Measurements from ENCODE around the gene ADAMTS13.

Gene ADAMTS13

GRCh38 chr9:133420392-133420827 lies 1.8 kb upstream of the ADAMTS13 start:
- H3K4me3 ChIP-seq (ENCODE audit: low read depth in 1 of 5, low read length in 5 of 5) = no peak overlapping the region
- H3K9ac ChIP-seq (ENCODE audit: low read length in 5 of 5) = no peak overlapping the region
- peaks cover 6 to 30% (median 24%) of the 10 kb centered on the region in 5 donors for H3K4me1 ChIP-seq (ENCODE audit: control insufficient read depth in 5 of 5, insufficient read depth in 5 of 5, low read length in 5 of 5)

GRCh38 chr9:133423216-133423615 lies 1.0 kb downstream of the ADAMTS13 start:
- H3K9ac ChIP-seq (ENCODE audit: low read length in 5 of 5) = no peak overlapping the region

More at GRCh38 chr9:133420392-133420827, 1.8 kb upstream of the ADAMTS13 start:
- Histone ChIP-seq H3K27me3 (ENCODE audit: control insufficient read depth in 5 of 5, insufficient read depth in 4 of 5, low read length in 5 of 5) (peaks cover 0 to 8% (median under 1%) of the 10 kb centered on the region in 5 donors), H3K9me3 (ENCODE audit: control insufficient read depth in 5 of 5, low read length in 5 of 5) (no peaks in the 10 kb centered on the region), H3K27ac (ENCODE audit: low read depth, low read length) (no peak overlapping the region), H3K36me3 (ENCODE audit: control insufficient read depth in 5 of 5, insufficient read depth in 5 of 5, low read length in 5 of 5) (peaks cover 0 to 5% (median 2%) of the 10 kb centered on the region in 5 donors)

DNA sequence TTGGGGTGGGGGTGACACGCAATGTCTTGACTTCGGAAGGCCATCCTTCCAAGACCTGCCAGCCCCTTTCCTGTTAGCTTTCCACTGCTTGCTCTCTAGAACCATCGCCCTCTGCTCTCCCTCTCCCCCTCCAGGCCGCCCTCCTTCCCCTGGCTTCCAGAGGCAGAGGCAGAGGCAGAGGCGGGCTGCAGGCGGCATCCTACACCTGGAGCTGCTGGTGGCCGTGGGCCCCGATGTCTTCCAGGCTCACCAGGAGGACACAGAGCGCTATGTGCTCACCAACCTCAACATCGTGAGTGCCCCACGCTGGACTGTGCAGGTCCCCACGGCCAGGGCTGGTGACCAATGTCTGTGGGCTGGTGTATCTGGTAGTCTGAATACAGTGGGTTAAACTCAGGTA lies 2.0 kb downstream of the ADAMTS13 start:
- Histone ChIP-seq H3K27me3 (ENCODE audit: control insufficient read depth in 5 of 5, insufficient read depth in 4 of 5, low read length in 5 of 5) (peaks cover 4 to 24% (median 17%) of the 10 kb centered on the region in 5 donors), H3K36me3 (ENCODE audit: control insufficient read depth in 5 of 5, insufficient read depth in 5 of 5, low read length in 5 of 5) (peaks cover 0 to 8% (median 0%) of the 10 kb centered on the region in 5 donors), H3K9me3 (ENCODE audit: control insufficient read depth in 5 of 5, low read length in 5 of 5) (no peaks in the 10 kb centered on the region), H3K9ac (ENCODE audit: low read length in 5 of 5) (no peak overlapping the region), H3K27ac (ENCODE audit: low read depth, low read length) (no peak overlapping the region), H3K4me3 (ENCODE audit: low read depth in 1 of 5, low read length in 5 of 5) (no peak overlapping the region), H3K4me1 (ENCODE audit: control insufficient read depth in 5 of 5, insufficient read depth in 5 of 5, low read length in 5 of 5) (peaks cover 0 to 7% (median 0%) of the 10 kb centered on the region in 5 donors)

More at GRCh38 chr9:133423216-133423615, 1.0 kb downstream of the ADAMTS13 start:
- no peak overlapping the region for H3K4me3 ChIP-seq (ENCODE audit: low read depth in 1 of 5, low read length in 5 of 5)
- H3K36me3 ChIP-seq (ENCODE audit: control insufficient read depth in 5 of 5, insufficient read depth in 5 of 5, low read length in 5 of 5) = peaks cover 0 to 8% (median 0%) of the 10 kb centered on the region in 5 donors
- peaks cover 0 to 10% (median 5%) of the 10 kb centered on the region in 5 donors for H3K4me1 ChIP-seq (ENCODE audit: control insufficient read depth in 5 of 5, insufficient read depth in 5 of 5, low read length in 5 of 5)
- H3K27me3 ChIP-seq (ENCODE audit: control insufficient read depth in 5 of 5, insufficient read depth in 4 of 5, low read length in 5 of 5) = peaks cover 4 to 23% (median 16%) of the 10 kb centered on the region in 5 donors
- H3K27ac ChIP-seq (ENCODE audit: low read depth, low read length) = no peak overlapping the region
- no peaks in the 10 kb centered on the region for H3K9me3 ChIP-seq (ENCODE audit: control insufficient read depth in 5 of 5, low read length in 5 of 5)

DNA sequence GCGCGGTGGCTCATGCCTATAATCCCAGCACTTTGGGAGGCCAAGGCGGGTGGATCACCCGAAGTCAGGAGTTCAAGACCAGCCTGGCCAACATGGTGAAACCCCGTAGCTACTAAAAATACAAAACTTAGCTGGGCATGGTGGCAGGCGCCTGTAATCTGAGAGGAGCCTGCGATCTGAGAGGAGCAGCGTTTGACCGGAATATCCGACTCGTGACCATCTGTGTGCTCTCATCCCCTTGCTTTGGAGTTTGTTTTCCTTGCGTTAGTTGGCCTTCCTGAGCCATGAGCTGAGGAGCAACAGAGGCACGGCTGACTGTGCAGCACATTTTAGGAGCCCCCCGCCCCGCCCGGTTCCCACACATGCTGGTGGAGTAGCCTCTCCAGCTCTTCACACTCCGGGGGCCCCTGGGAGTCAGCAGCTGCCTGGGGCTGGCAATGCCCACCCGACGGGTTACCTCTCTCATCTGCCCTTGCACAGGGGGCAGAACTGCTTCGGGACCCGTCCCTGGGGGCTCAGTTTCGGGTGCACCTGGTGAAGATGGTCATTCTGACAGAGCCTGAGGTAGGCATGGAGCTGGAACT lies 3.0 kb downstream of the ADAMTS13 start:
- Histone ChIP-seq H3K9ac (ENCODE audit: low read length in 5 of 5) (no peak overlapping the region), H3K4me3 (ENCODE audit: low read depth in 1 of 5, low read length in 5 of 5) (no peak overlapping the region), H3K27me3 (ENCODE audit: control insufficient read depth in 5 of 5, insufficient read depth in 4 of 5, low read length in 5 of 5) (peaks cover 4 to 29% (median 21%) of the 10 kb centered on the region in 5 donors), H3K4me1 (ENCODE audit: control insufficient read depth in 5 of 5, insufficient read depth in 5 of 5, low read length in 5 of 5) (peaks cover 0 to 7% (median 0%) of the 10 kb centered on the region in 5 donors), H3K36me3 (ENCODE audit: control insufficient read depth in 5 of 5, insufficient read depth in 5 of 5, low read length in 5 of 5) (peaks cover 0 to 8% (median 0%) of the 10 kb centered on the region in 5 donors), H3K9me3 (ENCODE audit: control insufficient read depth in 5 of 5, low read length in 5 of 5) (no peaks in the 10 kb centered on the region), H3K27ac (ENCODE audit: low read depth, low read length) (no peak overlapping the region)

DNA sequence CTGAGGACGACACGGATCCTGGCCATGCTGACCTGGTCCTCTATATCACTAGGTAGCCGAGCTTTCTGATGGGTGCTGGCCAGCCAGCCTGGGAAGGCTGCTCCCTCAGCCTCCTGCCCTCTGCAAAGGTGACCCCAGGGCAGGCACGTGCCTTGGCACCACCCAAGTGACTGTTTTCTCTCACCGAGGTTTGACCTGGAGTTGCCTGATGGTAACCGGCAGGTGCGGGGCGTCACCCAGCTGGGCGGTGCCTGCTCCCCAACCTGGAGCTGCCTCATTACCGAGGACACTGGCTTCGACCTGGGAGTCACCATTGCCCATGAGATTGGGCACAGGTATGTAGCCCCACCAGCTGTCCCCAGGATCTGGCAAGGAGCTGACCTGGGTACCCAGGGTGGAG lies 3.8 kb downstream of the ADAMTS13 start:
- Histone ChIP-seq H3K27me3 (ENCODE audit: control insufficient read depth in 5 of 5, insufficient read depth in 4 of 5, low read length in 5 of 5) (peaks cover 4 to 29% (median 21%) of the 10 kb centered on the region in 5 donors), H3K9me3 (ENCODE audit: control insufficient read depth in 5 of 5, low read length in 5 of 5) (no peaks in the 10 kb centered on the region), H3K4me1 (ENCODE audit: control insufficient read depth in 5 of 5, insufficient read depth in 5 of 5, low read length in 5 of 5) (peaks cover 0 to 7% (median 0%) of the 10 kb centered on the region in 5 donors), H3K36me3 (ENCODE audit: control insufficient read depth in 5 of 5, insufficient read depth in 5 of 5, low read length in 5 of 5) (peaks cover 0 to 8% (median 0%) of the 10 kb centered on the region in 5 donors), H3K27ac (ENCODE audit: low read depth, low read length) (no peak overlapping the region), H3K9ac (ENCODE audit: low read length in 5 of 5) (no peak overlapping the region), H3K4me3 (ENCODE audit: low read depth in 1 of 5, low read length in 5 of 5) (no peak overlapping the region)

DNA sequence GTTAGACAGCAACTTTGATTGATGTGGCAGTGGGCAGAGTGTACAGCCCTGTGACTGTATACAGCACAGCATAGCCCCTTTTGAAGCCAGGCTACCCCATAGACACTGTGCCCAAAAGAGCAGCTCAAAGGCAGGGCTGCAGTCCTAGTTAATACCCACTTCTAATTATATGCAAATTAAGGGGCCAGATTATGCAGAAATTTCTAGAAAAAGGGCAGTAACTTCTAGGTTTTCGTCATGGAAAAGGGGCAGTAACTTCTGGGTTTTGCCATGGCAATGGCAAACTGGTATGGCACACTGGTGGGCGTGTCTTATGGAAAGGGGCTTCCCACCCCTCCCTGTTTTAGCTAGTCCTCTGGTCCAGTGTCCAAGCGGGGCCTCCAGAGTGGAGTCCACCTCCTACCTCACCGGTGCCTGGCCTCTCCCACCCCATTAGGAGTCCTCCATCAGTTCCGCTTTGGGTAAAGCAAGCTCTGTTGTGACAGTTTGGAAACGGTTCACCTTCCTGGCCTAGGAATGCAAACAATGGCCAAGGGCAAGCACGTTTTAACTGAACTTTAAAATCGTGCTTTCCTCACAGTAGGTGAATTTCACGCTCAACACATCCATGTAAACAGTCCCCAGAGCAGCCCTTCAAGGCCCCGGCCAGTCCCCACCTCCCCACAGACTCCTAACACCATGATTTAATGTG lies 5.6 kb downstream of the ADAMTS13 start:
- peaks cover 0 to 8% (median 0%) of the 10 kb centered on the region in 5 donors for H3K36me3 ChIP-seq (ENCODE audit: control insufficient read depth in 5 of 5, insufficient read depth in 5 of 5, low read length in 5 of 5)
- peaks cover 0 to 7% (median 0%) of the 10 kb centered on the region in 5 donors for H3K4me1 ChIP-seq (ENCODE audit: control insufficient read depth in 5 of 5, insufficient read depth in 5 of 5, low read length in 5 of 5)
- no peak overlapping the region for H3K4me3 ChIP-seq (ENCODE audit: low read depth in 1 of 5, low read length in 5 of 5)
- no peaks in the 10 kb centered on the region for H3K9me3 ChIP-seq (ENCODE audit: control insufficient read depth in 5 of 5, low read length in 5 of 5)
- H3K9ac ChIP-seq (ENCODE audit: low read length in 5 of 5) = no peak overlapping the region
- H3K27ac ChIP-seq (ENCODE audit: low read depth, low read length) = no peak overlapping the region
- H3K27me3 ChIP-seq (ENCODE audit: control insufficient read depth in 5 of 5, insufficient read depth in 4 of 5, low read length in 5 of 5) = peaks cover 4 to 29% (median 21%) of the 10 kb centered on the region in 5 donors

DNA sequence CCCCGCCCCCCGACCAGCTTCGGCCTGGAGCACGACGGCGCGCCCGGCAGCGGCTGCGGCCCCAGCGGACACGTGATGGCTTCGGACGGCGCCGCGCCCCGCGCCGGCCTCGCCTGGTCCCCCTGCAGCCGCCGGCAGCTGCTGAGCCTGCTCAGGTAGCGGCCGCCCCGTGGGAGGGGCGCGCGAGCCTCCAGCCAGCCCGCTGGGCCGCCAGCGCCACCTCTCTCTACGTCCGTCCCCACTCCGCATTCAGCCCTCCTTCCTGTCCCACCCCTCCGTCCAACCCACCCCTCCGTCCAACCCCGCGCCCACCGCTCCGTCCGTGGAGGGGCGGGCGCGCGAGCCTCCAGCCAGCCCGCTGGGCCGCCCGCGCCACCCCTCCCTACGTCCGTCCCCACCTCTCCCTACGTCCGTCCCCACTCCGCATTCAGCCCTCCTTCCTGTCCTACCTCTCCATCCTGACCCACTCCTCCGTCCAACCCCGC lies 6.5 kb downstream of the ADAMTS13 start:
- no peak overlapping the region for H3K27ac ChIP-seq (ENCODE audit: low read depth, low read length)
- H3K36me3 ChIP-seq (ENCODE audit: control insufficient read depth in 5 of 5, insufficient read depth in 5 of 5, low read length in 5 of 5) = peaks cover 0 to 8% (median 0%) of the 10 kb centered on the region in 5 donors
- H3K9ac ChIP-seq (ENCODE audit: low read length in 5 of 5) = no peak overlapping the region
- no peak overlapping the region for H3K4me3 ChIP-seq (ENCODE audit: low read depth in 1 of 5, low read length in 5 of 5)
- no peaks in the 10 kb centered on the region for H3K9me3 ChIP-seq (ENCODE audit: control insufficient read depth in 5 of 5, low read length in 5 of 5)
- peaks cover 0 to 7% (median 0%) of the 10 kb centered on the region in 5 donors for H3K4me1 ChIP-seq (ENCODE audit: control insufficient read depth in 5 of 5, insufficient read depth in 5 of 5, low read length in 5 of 5)
- H3K27me3 ChIP-seq (ENCODE audit: control insufficient read depth in 5 of 5, insufficient read depth in 4 of 5, low read length in 5 of 5) = peaks cover 4 to 29% (median 21%) of the 10 kb centered on the region in 5 donors

DNA sequence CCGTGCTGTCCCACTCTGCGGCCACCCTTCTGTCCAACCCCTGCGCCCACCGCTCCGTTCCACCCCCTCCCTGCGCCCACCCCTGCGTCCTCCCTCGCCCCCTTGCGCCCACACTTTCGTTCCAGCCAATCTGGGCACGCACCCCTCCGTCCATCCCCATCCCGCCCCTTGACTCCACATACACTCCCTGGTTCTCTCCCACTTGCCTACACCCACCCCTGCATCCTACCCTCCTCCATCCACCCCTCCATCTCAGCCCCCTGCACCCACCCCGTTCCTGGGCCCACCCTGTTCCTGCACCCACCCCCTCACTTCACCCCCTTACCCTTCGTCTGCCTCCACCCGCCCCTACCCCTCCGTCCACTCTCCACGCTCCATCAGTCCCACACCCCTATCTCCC lies 7.0 kb downstream of the ADAMTS13 start:
- H3K9ac ChIP-seq (ENCODE audit: low read length in 5 of 5) = no peak overlapping the region
- H3K4me1 ChIP-seq (ENCODE audit: control insufficient read depth in 5 of 5, insufficient read depth in 5 of 5, low read length in 5 of 5) = peaks cover 0 to 7% (median 0%) of the 10 kb centered on the region in 5 donors
- H3K27ac ChIP-seq (ENCODE audit: low read depth, low read length) = no peak overlapping the region
- no peak overlapping the region for H3K4me3 ChIP-seq (ENCODE audit: low read depth in 1 of 5, low read length in 5 of 5)
- peaks cover 4 to 27% (median 21%) of the 10 kb centered on the region in 5 donors for H3K27me3 ChIP-seq (ENCODE audit: control insufficient read depth in 5 of 5, insufficient read depth in 4 of 5, low read length in 5 of 5)
- no peaks in the 10 kb centered on the region for H3K9me3 ChIP-seq (ENCODE audit: control insufficient read depth in 5 of 5, low read length in 5 of 5)
- H3K36me3 ChIP-seq (ENCODE audit: control insufficient read depth in 5 of 5, insufficient read depth in 5 of 5, low read length in 5 of 5) = peaks cover 0 to 8% (median 0%) of the 10 kb centered on the region in 5 donors

GRCh38 chr9:133429641-133430161 lies 7.5 kb downstream of the ADAMTS13 start:
- Histone ChIP-seq H3K9me3 (ENCODE audit: control insufficient read depth in 5 of 5, low read length in 5 of 5) (no peaks in the 10 kb centered on the region), H3K9ac (ENCODE audit: low read length in 5 of 5) (no peak overlapping the region), H3K27me3 (ENCODE audit: control insufficient read depth in 5 of 5, insufficient read depth in 4 of 5, low read length in 5 of 5) (peaks cover 4 to 23% (median 21%) of the 10 kb centered on the region in 5 donors), H3K27ac (ENCODE audit: low read depth, low read length) (no peak overlapping the region), H3K4me1 (ENCODE audit: control insufficient read depth in 5 of 5, insufficient read depth in 5 of 5, low read length in 5 of 5) (peaks cover 0 to 7% (median 0%) of the 10 kb centered on the region in 5 donors), H3K4me3 (ENCODE audit: low read depth in 1 of 5, low read length in 5 of 5) (no peak overlapping the region), H3K36me3 (ENCODE audit: control insufficient read depth in 5 of 5, insufficient read depth in 5 of 5, low read length in 5 of 5) (peaks cover 0 to 8% (median 0%) of the 10 kb centered on the region in 5 donors)
